HUES6 (cell line): Measurements from ENCODE around the gene MAN1A1.

Source experiments
- H3K27ac ChIP-seq: 2 replicates; pipeline ENCODE4 v1.7.0; 2013; ENCODE audit warnings: low read depth, mild to moderate bottlenecking, low read length, inconsistent platforms
- H3K27me3 ChIP-seq: 2 replicates; pipeline ENCODE4 v1.6.1; 2013; ENCODE audit warnings: low read length; ENCODE audit not compliant: control insufficient read depth, insufficient read depth
- H3K36me3 ChIP-seq: 2 replicates; pipeline ENCODE4 v1.6.1; 2013; ENCODE audit warnings: low read length; ENCODE audit not compliant: control insufficient read depth, insufficient read depth
- H3K4me1 ChIP-seq: 2 replicates; pipeline ENCODE4 v1.6.1; 2013; ENCODE audit warnings: low read length; ENCODE audit not compliant: control insufficient read depth, insufficient read depth
- H3K4me3 ChIP-seq: 2 replicates; pipeline ENCODE4 v1.5.1; 2013; ENCODE audit warnings: low read depth, low read length
- H3K9ac ChIP-seq: one replicate; pipeline ENCODE4 v1.6.1; 2013; ENCODE audit warnings: mild to moderate bottlenecking, low read length
- H3K9me3 ChIP-seq: 2 replicates; pipeline ENCODE4 v1.6.1; 2013; ENCODE audit warnings: low read depth, low read length; ENCODE audit not compliant: control insufficient read depth, insufficient read depth

Gene MAN1A1

DNA sequence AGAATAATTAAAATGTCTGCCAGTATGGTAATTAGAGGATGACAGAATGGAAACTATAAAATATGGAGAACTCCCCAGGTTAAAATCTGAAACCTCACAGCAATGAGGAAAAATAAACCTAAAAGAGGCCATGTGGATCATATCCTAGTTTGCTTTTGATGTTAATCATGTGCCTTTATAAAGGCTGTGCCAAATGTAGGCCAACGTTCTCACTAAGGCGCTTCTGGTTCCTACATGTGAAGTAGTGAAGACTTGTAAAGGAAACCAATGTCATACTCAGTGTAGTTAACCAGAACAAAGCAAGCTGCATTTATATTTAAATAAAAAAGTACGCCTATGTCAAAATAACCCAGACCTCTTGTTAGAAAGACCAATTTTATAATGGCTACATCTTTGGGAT lies 157.4 kb downstream of the MAN1A1 start:
- H3K9ac ChIP-seq = no peak overlapping the region
- H3K4me3 ChIP-seq = no peak overlapping the region
- H3K36me3 ChIP-seq = no peaks in the 10 kb centered on the region; the same call in 1 of the 2 replicates
- H3K4me1 ChIP-seq = peaks cover 5% of the 10 kb centered on the region; the same call in 1 of the 2 replicates
- H3K27ac ChIP-seq = no peak overlapping the region
- no peaks in the 10 kb centered on the region for H3K27me3 ChIP-seq
- no peaks in the 10 kb centered on the region for H3K9me3 ChIP-seq

DNA sequence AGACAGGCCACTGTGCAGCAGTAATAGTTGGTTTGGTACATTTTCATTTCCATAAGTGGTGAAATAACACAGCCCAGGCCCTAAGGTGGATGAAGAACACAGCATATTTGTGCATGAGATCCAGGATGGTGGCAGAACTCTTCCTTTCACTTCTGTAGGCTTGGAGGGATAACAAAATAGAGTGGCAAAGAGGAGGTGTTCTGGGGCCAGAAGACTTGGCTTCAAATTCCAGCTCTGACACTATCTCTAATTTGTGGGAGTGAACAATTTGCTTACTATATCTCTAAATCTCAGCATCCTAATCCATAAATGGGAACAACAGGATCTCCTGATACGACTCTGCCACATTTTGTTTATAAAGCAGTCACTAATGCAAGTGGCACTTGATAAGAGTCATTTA lies 159.4 kb downstream of the MAN1A1 start:
- no peaks in the 10 kb centered on the region for H3K9me3 ChIP-seq
- no peaks in the 10 kb centered on the region; the same call in 1 of the 2 replicates for H3K36me3 ChIP-seq
- no peak overlapping the region for H3K27ac ChIP-seq
- no peaks in the 10 kb centered on the region for H3K27me3 ChIP-seq
- peaks cover 5% of the 10 kb centered on the region; the same call in 1 of the 2 replicates for H3K4me1 ChIP-seq
- no peak overlapping the region for H3K9ac ChIP-seq
- H3K4me3 ChIP-seq = no peak overlapping the region

DNA sequence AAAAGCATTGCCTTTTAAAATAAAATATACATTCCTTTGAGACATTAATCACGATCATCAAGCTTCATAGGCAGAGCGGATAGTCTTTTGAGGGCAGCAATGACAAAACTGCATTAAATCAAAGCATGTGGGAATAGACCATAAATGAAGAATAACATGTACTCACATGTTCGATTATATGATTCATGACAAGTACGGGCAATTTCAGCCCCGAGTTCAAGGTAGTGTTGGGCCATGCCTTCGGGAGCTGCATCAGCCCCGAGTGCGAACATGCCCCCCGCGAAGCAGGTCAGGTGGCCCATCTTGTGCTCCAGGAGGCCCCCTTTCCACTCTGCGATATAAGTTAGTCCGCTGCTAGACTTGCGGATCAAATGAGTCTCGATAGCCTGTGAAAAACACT lies 160.1 kb downstream of the MAN1A1 start:
- no peaks in the 10 kb centered on the region; the same call in 1 of the 2 replicates for H3K36me3 ChIP-seq

DNA sequence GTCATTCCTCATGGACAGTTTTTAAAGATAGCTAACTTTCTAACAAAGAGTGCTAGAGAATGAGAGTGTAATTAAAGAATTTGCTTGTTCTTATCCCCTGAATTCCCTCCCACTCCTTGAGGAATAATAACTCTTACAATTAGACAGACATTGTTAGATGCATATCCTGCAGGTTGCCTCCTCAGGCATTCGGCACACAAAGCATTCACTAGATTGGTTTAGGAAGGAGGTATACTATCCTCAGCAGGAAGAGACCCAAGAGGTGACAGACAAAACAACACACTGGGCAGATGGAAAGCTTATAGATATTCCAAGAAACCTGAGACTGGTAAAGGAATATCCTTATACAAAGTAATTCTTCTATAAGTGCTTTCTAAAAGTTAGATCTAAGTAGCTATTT lies 162.0 kb downstream of the MAN1A1 start:
- H3K4me3 ChIP-seq = no peak overlapping the region
- H3K36me3 ChIP-seq = no peaks in the 10 kb centered on the region; the same call in 1 of the 2 replicates
- no peaks in the 10 kb centered on the region for H3K9me3 ChIP-seq
- no peak overlapping the region for H3K27ac ChIP-seq
- H3K9ac ChIP-seq = no peak overlapping the region
- no peaks in the 10 kb centered on the region for H3K27me3 ChIP-seq
- H3K4me1 ChIP-seq = peaks cover 5% of the 10 kb centered on the region; the same call in 1 of the 2 replicates

More for the DNA sequence above, 160.1 kb downstream of the MAN1A1 start:
- H3K4me3 ChIP-seq = no peak overlapping the region
- H3K9me3 ChIP-seq = no peaks in the 10 kb centered on the region
- no peaks in the 10 kb centered on the region for H3K27me3 ChIP-seq
- no peak overlapping the region for H3K27ac ChIP-seq
- H3K9ac ChIP-seq = no peak overlapping the region
- peaks cover 5% of the 10 kb centered on the region; the same call in 1 of the 2 replicates for H3K4me1 ChIP-seq

DNA sequence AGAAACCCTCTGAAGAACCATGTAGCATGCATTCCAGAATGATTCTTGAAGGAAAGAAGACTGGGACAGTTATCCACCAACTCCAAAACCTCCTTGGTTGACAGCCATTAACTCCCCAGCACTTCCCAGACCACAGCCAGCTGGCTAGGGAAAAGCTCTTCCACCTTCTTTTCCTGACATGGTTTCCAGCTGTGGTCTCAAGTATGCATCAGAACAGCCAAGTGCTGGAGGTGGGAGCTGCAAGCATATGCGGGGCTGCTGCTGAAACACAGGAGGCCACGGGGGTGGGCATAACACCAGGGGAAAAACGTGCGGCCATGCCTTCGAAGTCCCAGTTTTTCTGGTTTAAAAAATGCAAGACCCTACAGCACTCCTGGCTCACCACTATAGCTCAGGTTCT lies 163.1 kb downstream of the MAN1A1 start:
- H3K9me3 ChIP-seq = no peaks in the 10 kb centered on the region
- no peak overlapping the region for H3K4me3 ChIP-seq
- H3K9ac ChIP-seq = no peak overlapping the region
- peaks cover 5% of the 10 kb centered on the region; the same call in 1 of the 2 replicates for H3K4me1 ChIP-seq
- H3K36me3 ChIP-seq = no peaks in the 10 kb centered on the region; the same call in 1 of the 2 replicates
- no peak overlapping the region for H3K27ac ChIP-seq
- no peaks in the 10 kb centered on the region for H3K27me3 ChIP-seq

DNA sequence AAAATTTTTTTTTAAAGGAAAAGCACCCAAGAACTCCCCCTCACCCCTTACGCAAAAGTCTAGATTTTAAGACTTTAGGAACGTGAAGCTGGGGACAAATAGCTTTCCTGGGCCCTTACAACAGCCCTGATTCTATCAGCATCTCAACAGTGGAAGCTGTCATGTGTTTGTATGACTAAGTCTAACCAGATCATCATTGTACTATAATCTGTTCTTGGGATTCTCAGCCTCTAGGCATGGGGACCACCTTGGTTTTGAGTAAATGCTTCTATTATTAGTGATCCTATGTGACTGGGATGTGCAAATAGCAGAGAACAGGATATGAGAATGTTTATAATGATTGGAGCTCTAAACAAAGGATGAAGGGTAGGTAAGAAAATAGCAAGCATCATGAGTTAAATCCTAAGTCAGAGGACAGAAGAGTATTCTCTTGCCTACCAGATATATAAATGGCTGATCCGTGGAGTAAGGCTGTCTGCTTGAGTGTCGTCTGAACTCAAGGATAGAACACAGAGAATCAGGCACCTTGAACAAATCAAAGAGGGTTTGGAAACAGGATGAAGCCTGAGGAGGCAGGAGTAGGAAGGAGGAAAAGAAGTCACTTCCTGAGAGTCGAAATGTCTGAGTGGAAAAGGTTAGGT lies 165.4 kb downstream of the MAN1A1 start:
- H3K9me3 ChIP-seq = no peaks in the 10 kb centered on the region
- 0 out of 2 replicates have a peak overlapping the region, but pooled peaks have one; percentile 18 for H3K27ac ChIP-seq
- H3K9ac ChIP-seq = no peak overlapping the region
- no peaks in the 10 kb centered on the region for H3K27me3 ChIP-seq
- H3K4me3 ChIP-seq = no peak overlapping the region
- H3K4me1 ChIP-seq = peaks cover 5% of the 10 kb centered on the region; the same call in 1 of the 2 replicates
- H3K36me3 ChIP-seq = peaks cover 6% of the 10 kb centered on the region; the same call in 1 of the 2 replicates

DNA sequence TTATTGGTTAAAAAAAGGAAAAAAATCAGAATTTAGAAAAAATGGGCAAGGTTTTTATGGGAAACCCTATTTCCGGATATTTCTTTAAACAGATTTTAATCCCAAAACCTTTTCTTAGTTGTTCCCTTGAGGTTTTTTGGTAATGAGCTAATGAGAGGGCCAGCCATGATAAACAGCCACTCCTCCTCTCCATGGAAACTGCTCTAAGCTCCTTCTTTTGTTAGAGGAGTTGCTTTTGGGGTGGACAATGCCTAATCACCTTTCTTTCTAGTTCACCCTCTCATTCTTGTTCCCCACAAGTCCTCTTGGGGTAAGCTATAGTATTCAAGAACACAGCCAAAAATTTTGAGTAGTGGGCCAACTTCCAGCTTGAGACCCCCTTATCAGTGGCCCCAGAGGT lies 166.1 kb downstream of the MAN1A1 start:
- Histone ChIP-seq H3K9me3 (no peaks in the 10 kb centered on the region), H3K27me3 (no peaks in the 10 kb centered on the region), H3K27ac (no peak overlapping the region), H3K36me3 (peaks cover 6% of the 10 kb centered on the region; the same call in 1 of the 2 replicates), H3K9ac (no peak overlapping the region), H3K4me3 (no peak overlapping the region), H3K4me1 (peaks cover 5% of the 10 kb centered on the region; the same call in 1 of the 2 replicates)

DNA sequence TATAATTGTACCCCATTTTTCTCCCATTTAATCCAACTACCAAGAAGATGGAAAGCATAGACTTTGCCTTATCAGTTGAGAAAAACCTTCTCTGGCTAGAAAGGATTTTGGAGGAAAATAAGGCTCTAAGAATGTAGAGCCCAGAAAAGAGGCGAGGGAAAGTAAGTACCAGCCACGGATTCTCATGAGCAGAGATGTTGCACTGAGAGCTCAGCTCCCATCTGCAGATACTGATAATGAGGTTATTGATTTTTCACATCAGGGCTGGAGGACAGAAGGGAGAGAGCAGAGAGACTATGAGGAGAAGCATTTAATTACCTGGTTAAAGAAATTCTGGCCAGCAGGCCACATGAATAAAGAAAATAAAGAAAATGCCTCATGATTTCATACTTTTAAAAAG lies 166.7 kb downstream of the MAN1A1 start:
- peaks cover 6% of the 10 kb centered on the region; the same call in 1 of the 2 replicates for H3K36me3 ChIP-seq
- no peaks in the 10 kb centered on the region for H3K9me3 ChIP-seq
- H3K27ac ChIP-seq = no peak overlapping the region
- H3K4me3 ChIP-seq = no peak overlapping the region
- peaks cover 5% of the 10 kb centered on the region; the same call in 1 of the 2 replicates for H3K4me1 ChIP-seq
- no peaks in the 10 kb centered on the region for H3K27me3 ChIP-seq
- no peak overlapping the region for H3K9ac ChIP-seq

DNA sequence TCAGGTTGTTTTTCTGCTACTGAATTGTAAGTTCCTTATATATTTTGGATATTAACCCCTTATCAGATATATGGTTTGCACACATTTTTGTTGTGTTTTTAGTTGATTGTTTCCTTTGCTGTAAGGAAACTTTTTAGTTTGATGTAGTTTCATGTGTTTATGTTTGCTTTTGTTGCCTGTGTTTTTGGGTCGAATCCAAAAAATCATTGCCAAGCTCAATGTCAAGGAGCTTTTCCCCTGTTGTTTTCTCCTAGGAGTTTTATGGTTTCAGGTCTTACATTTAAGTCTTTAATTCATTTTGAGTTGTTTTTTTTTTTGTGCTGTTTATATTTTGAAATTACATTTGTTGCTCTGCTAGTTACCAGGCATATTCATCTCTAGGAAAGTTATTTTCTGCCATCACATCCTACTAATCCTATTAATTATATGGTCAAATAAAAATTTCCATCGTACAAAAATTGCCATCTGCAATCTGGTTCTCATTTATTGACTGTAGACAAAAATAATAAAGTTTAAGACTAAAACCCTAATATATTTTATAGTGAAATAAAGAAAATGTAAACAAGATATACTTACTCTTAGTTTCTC lies 167.3 kb downstream of the MAN1A1 start:
- H3K36me3 ChIP-seq = peaks cover 6% of the 10 kb centered on the region; the same call in 1 of the 2 replicates
- no peaks in the 10 kb centered on the region for H3K4me1 ChIP-seq
- no peaks in the 10 kb centered on the region for H3K27me3 ChIP-seq
- H3K4me3 ChIP-seq = no peak overlapping the region
- H3K9me3 ChIP-seq = no peaks in the 10 kb centered on the region
- no peak overlapping the region for H3K27ac ChIP-seq
- no peak overlapping the region for H3K9ac ChIP-seq

DNA sequence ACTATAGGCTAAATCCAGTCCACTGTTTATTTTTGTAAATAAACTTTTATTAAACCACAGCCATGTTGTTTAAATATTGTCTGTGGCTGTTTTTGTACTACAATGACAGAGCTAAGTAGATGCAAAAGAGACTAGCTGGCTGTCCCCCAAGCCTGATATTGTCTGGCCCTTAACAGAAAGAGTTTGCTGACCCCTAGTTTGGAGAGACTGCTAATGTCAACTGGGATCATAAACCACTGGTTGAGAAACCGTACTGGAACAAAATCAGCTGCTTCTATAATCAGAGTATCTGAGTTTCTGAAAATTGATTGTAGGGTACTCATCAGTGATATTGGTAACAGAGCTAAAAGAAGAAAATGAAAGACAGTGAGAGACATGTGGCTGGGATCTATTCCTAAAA lies 168.5 kb downstream of the MAN1A1 start:
- Histone ChIP-seq H3K4me1 (no peaks in the 10 kb centered on the region), H3K9me3 (no peaks in the 10 kb centered on the region), H3K4me3 (no peak overlapping the region), H3K9ac (no peak overlapping the region), H3K27me3 (no peaks in the 10 kb centered on the region), H3K36me3 (peaks cover 6% of the 10 kb centered on the region; the same call in 1 of the 2 replicates), H3K27ac (no peak overlapping the region)

DNA sequence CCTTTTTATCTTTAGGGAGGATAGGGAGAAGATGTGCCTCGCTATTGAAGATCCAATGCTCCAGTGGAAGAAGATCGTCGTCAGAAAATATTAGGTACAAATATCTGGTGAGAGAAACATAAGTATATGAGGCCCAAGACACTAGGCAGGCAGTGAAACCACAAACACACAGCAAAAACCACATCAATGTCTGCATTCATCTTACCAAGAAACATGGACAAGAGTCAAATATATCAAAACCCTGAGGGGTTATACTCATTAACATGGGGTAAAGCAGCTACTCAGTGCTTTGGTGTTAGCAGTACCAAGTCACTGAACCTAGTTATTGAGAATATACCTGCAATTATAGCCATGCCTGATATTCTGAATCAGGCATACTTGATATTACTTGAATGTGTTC lies 169.7 kb downstream of the MAN1A1 start:
- Histone ChIP-seq H3K4me1 (no peaks in the 10 kb centered on the region), H3K27ac (no peak overlapping the region), H3K27me3 (no peaks in the 10 kb centered on the region), H3K9ac (no peak overlapping the region), H3K36me3 (peaks cover 6% of the 10 kb centered on the region; the same call in 1 of the 2 replicates), H3K9me3 (no peaks in the 10 kb centered on the region), H3K4me3 (no peak overlapping the region)
